ENCODE results near the gene GALK1. TPM values are rescaled to one million over a fixed set of nuclear protein-coding genes. Genes with fewer than 3 reads are reported as not detected.
A peak's percentile ranks its signal among the peaks of the same experiment; 100 is the strongest.

GALK1 gene
- total and polyA plus RNA-seq, 9 of the 15 experiments (the other 6 are each of a cell fraction or from before 2014, with no cell fraction given): 0.45 to 51.6 (median 17.4) TPM

- no peak for TF ChIP-seq THAP12 (CRISPR knock-in tag; IDR thresholded peaks at IDR 0.05)
- no peak for TF ChIP-seq MLX (CRISPR knock-in tag; conservative IDR thresholded peaks at IDR 0.05)
- no peak for TF ChIP-seq MCM7 (IDR thresholded peaks at IDR 0.05)
- TF ChIP-seq NR2C1 (IDR thresholded peaks at IDR 0.05): no peak
- TF ChIP-seq NR2C1 (tag; IDR thresholded peaks at IDR 0.05): no peak
- TF ChIP-seq ZNF146 (CRISPR knock-in tag; IDR thresholded peaks at IDR 0.05; ENCODE audit: unreplicated experiment): no peak
- no peak for TF ChIP-seq STAT6 (CRISPR knock-in tag; IDR thresholded peaks at IDR 0.05)
- no peak for TF ChIP-seq SNIP1 (IDR thresholded peaks at IDR 0.05; ENCODE audit: low read depth)
- no peak for TF ChIP-seq E4F1 (CRISPR knock-in tag; IDR thresholded peaks at IDR 0.05; ENCODE audit: borderline replicate concordance)
- TF ChIP-seq RBM17 (IDR thresholded peaks at IDR 0.05; ENCODE audit: borderline replicate concordance, low read depth, low read length): no peak
- TF ChIP-seq POLR2AphosphoS5 (IDR thresholded peaks at IDR 0.05; ENCODE audit: control insufficient read depth, insufficient read depth, low read depth, low read length): 0 out of 2 replicates have a peak, but pooled peaks have one; percentile 19
- TF ChIP-seq ILF3 (IDR thresholded peaks at IDR 0.05; ENCODE audit: borderline replicate concordance): no peak
- no peak for TF ChIP-seq KLF13 (tag; IDR thresholded peaks at IDR 0.05; ENCODE audit: borderline replicate concordance, low read depth)
- TF ChIP-seq CREB3L1 (IDR thresholded peaks at IDR 0.05; ENCODE audit: borderline replicate concordance, low read depth): no peak
- TF ChIP-seq ZFP36 (IDR thresholded peaks at IDR 0.05; ENCODE audit: low read depth, low read length, partially characterized antibody): no peak
- no peak for TF ChIP-seq CREB3 (tag; conservative IDR thresholded peaks at IDR 0.05; ENCODE audit: low read depth)
- no peak for TF ChIP-seq CBX3 (IDR thresholded peaks at IDR 0.05; ENCODE audit: borderline replicate concordance in 1 of 2, low read length in 2 of 2)
These were observed 13.9 kb upstream of the GALK1 start (continued) for GRCh38 chr17:75778861-75779249.

Data from K562 (cell line).